ENCODE data around the gene C1QTNF1. TPM values are rescaled to one million over a fixed set of nuclear protein-coding genes. Genes with fewer than 3 reads are reported as not detected.

The C1QTNF1 gene
- total and polyA plus RNA-seq, 2 donors (not counting 3 experiments of a cell fraction or from before 2014, with no cell fraction given): 2.5 to 4.0 TPM

DNA sequence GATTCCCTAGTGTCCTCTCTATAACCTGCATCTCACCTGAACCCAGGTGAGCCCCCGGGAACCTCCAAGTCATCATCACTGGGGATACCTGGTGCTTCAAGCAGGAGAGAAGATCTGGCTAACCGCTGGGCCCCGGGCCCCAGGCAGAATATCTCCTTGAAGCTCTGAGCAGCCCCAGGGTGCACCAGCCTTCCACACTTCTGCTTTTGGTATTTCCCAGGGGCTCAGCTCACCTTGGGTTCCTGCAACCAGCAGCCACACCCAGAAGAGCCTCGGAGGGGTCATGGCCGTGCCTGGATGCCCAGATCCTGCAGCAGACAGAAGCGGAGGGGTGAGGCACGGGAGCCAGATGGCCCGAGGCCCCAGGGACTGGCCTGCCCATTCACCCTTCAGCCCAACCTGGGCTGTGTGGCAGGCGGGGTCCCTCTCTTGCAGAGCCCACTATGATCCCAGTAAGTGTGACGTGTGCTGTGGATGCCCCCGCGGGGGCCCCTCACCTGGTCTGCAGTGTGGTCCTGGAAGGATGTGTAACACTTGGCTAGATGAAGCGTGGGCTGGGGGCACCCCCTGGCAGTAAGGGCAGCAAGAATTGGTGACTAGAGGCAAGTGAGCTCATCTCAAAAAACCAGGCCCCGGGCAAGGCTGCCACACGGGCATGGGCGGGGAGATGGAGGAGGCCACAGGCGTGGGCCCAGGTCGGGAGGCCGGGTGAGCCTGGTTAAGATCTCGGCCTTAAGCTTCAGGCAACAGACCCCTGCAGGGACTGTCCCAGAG lies 46.9 kb upstream of the C1QTNF1 start:
- dilution Hi-C loops (cut with MboI; ENCODE audit: extremely low pct_ligation_motif_present, low sequenced_read_pairs) (no loop called here), intact Hi-C loops (cut with micrococcal nuclease) (no loop called here)
- ChIA-PET CTCF (interaction anchor here (0.8 kb wide), 1 partner anchor 111 kb away, joined by 3 read pairs; no protein-coding TSS in a partner anchor), POLR2A (no interaction called here)
- no peak overlapping the region for H2AFZ ChIP-seq (ENCODE audit: low read depth, low read length)
- no TSS peak for BruUV-seq (replicated peaks)
- H3K9me3 ChIP-seq (replicated peaks; ENCODE audit: control insufficient read depth, insufficient read depth, low read length): no peaks in the 10 kb centered on the region
- no peak overlapping the region for H3K9ac ChIP-seq (replicated peaks; ENCODE audit: extremely low read depth, insufficient read depth, low read length)
- no peaks in the 10 kb centered on the region for H3K4me1 ChIP-seq (ENCODE audit: control insufficient read depth, extremely low read depth, insufficient read depth, low read length)
- H3K79me2 ChIP-seq (ENCODE audit: control insufficient read depth, insufficient read depth, low read length): no peaks in the 10 kb centered on the region
- FAIRE-seq (no peak), DNase-seq (ENCODE audit: low read depth, low spot score) (no peak)
- H3K36me3 ChIP-seq (ENCODE audit: control insufficient read depth in 2 of 2, extremely low read depth in 1 of 2, insufficient read depth in 2 of 2, low read length in 2 of 2): no peaks in the 10 kb centered on the region
- H3K27ac ChIP-seq (ENCODE audit: insufficient read depth, low read depth, low read length): no peak overlapping the region
- H3K9me1 ChIP-seq (replicated peaks; ENCODE audit: control insufficient read depth, extremely low read depth, insufficient read depth, low read length): no peaks in the 10 kb centered on the region
- TF ChIP-seq CTCF (IDR thresholded peaks at IDR 0.05; ENCODE audit: extremely low read depth in 1 of 2, insufficient read depth in 1 of 2, low read depth in 1 of 2, low read length in 2 of 2) (no peak), JUN (IDR thresholded peaks at IDR 0.05; ENCODE audit: borderline replicate concordance, insufficient read depth, insufficient read length, low read depth) (no peak), GATA2 (IDR thresholded peaks at IDR 0.05; ENCODE audit: insufficient read depth, insufficient read length, low read depth, low read length) (no peak), POLR2AphosphoS5 (IDR thresholded peaks at IDR 0.05; ENCODE audit: insufficient read depth, low read depth, low read length) (no peak)
- H3K4me2 ChIP-seq (ENCODE audit: insufficient read depth, low read length): no peak overlapping the region
- no peak overlapping the region for H3K4me3 ChIP-seq (replicated peaks in 1 of 3; ENCODE audit: insufficient read depth in 1 of 3, low read depth in 1 of 3, low read length in 3 of 3)
- H4K20me1 ChIP-seq (replicated peaks; ENCODE audit: control insufficient read depth, extremely low read depth, insufficient read depth, low read length): no peaks in the 10 kb centered on the region
- no peaks in the 10 kb centered on the region for H3K27me3 ChIP-seq (ENCODE audit: control insufficient read depth in 2 of 2, insufficient read depth in 2 of 2, low read length in 2 of 2)

- Histone ChIP-seq H4K20me1 (replicated peaks; ENCODE audit: control insufficient read depth, extremely low read depth, insufficient read depth, low read length) (no peaks in the 10 kb centered on the region), H3K27ac (ENCODE audit: insufficient read depth, low read depth, low read length) (no peak overlapping the region), H3K9ac (replicated peaks; ENCODE audit: extremely low read depth, insufficient read depth, low read length) (no peak overlapping the region), H3K27me3 (ENCODE audit: control insufficient read depth in 2 of 2, insufficient read depth in 2 of 2, low read length in 2 of 2) (no peaks in the 10 kb centered on the region), H3K36me3 (ENCODE audit: control insufficient read depth in 2 of 2, extremely low read depth in 1 of 2, insufficient read depth in 2 of 2, low read length in 2 of 2) (no peaks in the 10 kb centered on the region), H2AFZ (ENCODE audit: low read depth, low read length) (no peak overlapping the region), H3K4me1 (ENCODE audit: control insufficient read depth, extremely low read depth, insufficient read depth, low read length) (no peaks in the 10 kb centered on the region), H3K79me2 (ENCODE audit: control insufficient read depth, insufficient read depth, low read length) (no peaks in the 10 kb centered on the region), H3K4me2 (ENCODE audit: insufficient read depth, low read length) (no peak overlapping the region), H3K9me1 (replicated peaks; ENCODE audit: control insufficient read depth, extremely low read depth, insufficient read depth, low read length) (no peaks in the 10 kb centered on the region), H3K9me3 (replicated peaks; ENCODE audit: control insufficient read depth, insufficient read depth, low read length) (no peaks in the 10 kb centered on the region), H3K4me3 (replicated peaks in 1 of 3; ENCODE audit: insufficient read depth in 1 of 3, low read depth in 1 of 3, low read length in 3 of 3) (no peak overlapping the region)
- ChIA-PET CTCF (no interaction called here), POLR2A (no interaction called here)
- dilution Hi-C loops (cut with MboI; ENCODE audit: extremely low pct_ligation_motif_present, low sequenced_read_pairs) (no loop called here), intact Hi-C loops (cut with micrococcal nuclease) (no loop called here)
- no peak for DNase-seq (ENCODE audit: low read depth, low spot score)
- FAIRE-seq: no peak
- TF ChIP-seq CTCF (IDR thresholded peaks at IDR 0.05; ENCODE audit: extremely low read depth in 1 of 2, insufficient read depth in 1 of 2, low read depth in 1 of 2, low read length in 2 of 2) (no peak), POLR2A (IDR thresholded peaks at IDR 0.05; ENCODE audit: low read depth, low read length) (no peak), POLR2AphosphoS5 (IDR thresholded peaks at IDR 0.05; ENCODE audit: insufficient read depth, low read depth, low read length) (no peak), FOS (IDR thresholded peaks at IDR 0.05; ENCODE audit: borderline replicate concordance, insufficient read depth, low read length) (no peak), GATA2 (IDR thresholded peaks at IDR 0.05; ENCODE audit: insufficient read depth, insufficient read length, low read depth, low read length) (no peak)
- no TSS peak for BruUV-seq (replicated peaks)
These were observed 46.4 kb upstream of the C1QTNF1 start for GRCh38 chr17:78977681-78977943.
